HG03196 (cell line): ENCODE results near the gene MSMP.

Experiments used
- ATAC-seq: cut with Tn5 transposase; IDR thresholded peaks from one replicate; pipeline ENCODE4 v1.9.1; 2021; ENCODE audit not compliant: unreplicated experiment

The MSMP gene

DNA sequence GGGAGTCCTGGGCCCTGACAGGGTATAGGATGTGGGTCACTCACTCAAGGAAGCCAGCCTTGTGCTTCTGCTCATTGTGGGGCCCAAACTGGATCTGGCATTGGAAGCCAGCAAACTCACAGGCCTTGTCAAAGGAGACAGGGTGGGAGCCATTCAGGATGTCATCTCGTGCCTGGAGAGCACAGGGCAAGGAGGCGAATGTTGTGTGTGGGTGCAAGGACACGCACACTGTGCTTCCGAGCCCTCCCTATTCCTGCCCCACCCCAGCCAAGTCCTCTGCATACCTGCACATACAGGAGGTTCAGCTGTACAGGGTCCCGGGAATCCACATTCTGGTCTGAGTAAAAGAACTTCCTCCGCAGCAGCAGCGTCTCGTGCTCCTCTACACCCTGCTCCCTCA is 30.2 kb downstream of the MSMP start:
- ATAC-seq, result no peak

DNA sequence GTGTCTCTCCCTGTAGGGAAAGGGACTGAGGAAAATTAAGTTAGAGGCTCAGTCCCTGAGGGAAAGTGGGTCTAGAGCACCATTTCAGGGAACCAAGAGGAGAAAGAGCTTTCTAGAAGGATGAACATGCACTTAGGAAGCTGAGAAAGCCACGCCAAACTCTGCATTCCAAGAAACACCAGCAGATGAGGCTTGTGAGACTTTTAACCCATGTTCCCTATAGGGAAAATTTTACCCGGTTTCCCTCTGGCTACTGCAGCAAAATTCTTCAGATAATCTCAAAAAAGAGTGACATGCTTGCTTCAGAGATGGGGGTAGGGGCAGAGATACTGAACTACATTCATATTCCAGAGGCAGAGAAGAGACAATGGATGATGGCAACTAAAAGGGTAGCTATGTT is 30.6 kb downstream of the MSMP start:
- no peak for ATAC-seq

GRCh38 chr9:35719546-35719945 is 34.5 kb downstream of the MSMP start:
- no peak for ATAC-seq

DNA sequence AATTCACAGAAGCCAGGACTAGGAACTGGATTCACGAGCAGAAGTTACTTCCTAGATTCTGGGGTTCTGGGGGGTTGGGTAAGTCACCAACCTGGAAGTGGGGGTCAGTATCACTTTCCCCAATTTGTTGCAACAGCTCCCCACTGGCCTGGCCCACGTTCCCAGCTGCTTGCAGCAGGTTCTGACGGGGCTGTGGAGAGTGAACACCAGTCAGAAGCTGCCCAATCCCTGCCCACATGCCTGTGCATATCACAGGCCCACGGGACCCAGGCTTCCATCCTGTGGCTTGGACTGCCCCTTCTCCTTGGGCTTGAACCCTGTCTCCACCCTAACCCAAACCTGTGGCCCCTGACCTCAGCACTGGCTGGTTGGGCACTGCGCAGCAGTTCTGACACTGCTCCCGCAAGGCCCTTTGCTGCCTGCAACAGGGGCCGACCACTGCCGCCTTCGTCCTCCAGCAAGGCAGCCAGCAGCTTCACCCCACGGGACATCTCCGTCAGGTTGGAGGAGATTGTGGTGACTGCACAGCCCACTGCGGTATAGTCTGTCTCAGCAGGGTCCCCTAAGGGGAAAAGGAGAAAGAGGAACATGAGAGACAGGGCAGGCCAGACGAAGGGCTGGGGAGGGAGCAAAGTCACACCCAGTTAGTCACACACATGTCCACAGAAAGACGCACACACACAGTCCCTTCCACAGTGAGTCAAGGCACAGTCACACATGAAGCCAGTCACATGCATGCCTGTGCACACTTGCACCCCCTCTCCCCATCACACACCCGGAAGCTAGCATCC is 35.2 kb downstream of the MSMP start:
- no peak for ATAC-seq

DNA sequence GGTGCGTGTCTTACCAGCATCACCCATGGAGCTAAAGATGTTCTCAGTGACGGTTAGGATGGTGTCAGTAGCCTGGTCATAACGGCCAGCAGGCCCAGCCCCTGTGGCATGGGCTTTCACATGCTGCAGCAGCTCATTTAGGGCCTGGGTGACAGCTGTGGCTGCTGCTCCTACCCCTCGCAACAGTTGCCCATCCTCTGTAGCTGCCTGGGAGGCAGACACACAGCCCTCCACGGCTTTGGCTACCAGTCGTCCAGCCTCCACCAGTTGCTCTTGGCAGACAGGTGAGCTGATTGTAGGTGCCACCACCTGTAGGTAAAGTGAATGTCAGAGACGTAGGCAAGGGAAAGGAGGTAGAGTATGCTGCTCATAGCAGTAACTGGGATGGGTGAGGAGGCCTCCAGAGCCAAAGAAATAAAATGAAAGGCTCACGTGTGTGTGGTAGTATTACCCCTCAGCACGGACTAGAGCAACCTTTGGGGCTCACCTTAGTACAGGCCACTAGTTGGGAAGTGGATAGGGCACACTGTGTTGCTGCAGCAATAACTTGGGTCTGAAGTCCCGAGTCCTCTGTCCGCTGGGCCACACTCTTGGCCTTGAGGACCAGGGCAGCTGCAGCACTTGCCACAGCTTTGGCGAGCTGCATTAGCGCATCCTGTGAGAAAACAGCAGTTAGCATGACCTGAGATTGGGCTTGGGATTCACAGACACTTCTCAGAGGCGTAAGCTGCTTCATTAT is 36.8 kb downstream of the MSMP start:
- no peak for ATAC-seq

- no peak for ATAC-seq
Observed at GRCh38 chr9:35716230-35716629, 37.8 kb downstream of the MSMP start.

DNA sequence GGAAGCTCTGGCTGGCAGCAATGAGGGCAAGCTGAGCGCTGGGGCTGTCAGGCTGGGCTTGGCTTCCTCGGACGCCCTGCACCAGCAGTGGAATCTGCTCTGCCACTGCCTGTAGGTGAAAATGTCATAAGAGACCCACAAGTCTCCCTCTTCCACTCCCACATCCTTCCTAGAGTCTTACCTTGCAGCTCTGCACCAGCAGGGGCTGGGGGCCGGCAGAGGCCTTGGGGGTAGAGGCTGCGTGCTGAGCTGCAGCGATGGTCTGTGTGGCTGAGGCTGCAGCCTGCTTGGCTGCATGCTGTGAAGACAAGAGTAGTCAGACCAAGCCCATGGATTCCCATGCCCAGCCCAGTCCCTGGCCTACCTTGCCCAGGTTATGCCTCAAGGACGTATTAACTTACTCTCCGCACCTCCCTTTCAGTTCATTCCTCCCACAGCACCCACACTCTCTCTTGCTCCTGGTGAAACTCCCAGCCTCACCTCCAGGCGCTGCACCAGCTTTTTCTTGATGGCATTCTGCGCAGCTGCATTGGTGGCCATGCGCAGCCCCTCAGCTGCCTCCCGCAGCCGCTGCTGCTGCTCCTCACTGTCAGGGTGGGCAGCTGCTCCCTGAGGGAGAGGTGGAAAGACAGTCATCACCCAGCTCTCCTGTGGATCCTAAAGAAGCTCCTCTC is 39.4 kb downstream of the MSMP start:
- ATAC-seq, result no peak

DNA sequence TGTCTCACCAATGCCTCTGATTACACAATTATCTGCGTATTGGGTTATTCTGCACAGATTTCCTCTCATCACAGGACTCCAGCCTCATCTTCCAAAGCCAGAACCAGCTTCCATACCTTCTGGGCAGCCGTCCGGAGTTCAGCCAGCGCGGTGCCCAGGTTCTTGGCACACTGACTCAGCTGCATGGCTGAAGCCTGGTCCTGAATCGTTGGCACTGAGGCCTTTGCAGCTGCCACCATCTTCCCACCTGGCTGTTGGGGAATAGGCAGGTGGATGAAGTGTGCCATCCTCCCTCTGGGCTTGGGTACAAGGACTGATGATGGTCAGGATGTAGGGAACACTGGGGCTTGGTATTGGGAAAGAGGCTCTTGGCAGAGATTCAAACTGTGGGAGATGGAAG is 40.0 kb downstream of the MSMP start:
- ATAC-seq, result no peak

- no peak for ATAC-seq
Observed at GRCh38 chr9:35713578-35713977, 40.5 kb downstream of the MSMP start.

- no peak for ATAC-seq
Observed at GRCh38 chr9:35712762-35713400, 41.2 kb downstream of the MSMP start.

GRCh38 chr9:35711501-35712428 is 42.3 kb downstream of the MSMP start:
- ATAC-seq, result no peak

- no peak for ATAC-seq
Observed at GRCh38 chr9:35710818-35711500, 43.1 kb downstream of the MSMP start.

DNA sequence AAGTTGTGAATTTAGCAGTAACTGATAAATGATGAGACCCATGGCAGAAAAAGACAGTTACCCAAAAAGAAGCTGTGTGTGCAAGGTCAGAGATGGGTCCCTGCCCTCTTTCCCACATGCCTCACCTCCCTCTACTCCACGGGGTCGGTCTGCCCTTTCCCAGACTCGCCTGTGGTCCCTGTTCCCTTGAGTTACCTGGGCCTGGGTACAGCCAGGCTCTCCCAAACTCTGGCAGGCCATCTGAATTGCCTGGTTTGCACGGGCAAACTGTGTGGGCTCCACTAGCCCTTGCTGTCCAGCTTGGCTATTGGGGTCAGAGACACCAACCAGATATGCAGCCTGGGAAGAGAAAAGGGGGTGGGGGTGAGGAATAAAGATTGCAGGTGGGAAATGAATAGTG is 45.9 kb downstream of the MSMP start:
- ATAC-seq, result no peak

- ATAC-seq, result no peak
Observed at GRCh38 chr9:35706951-35707350, 47.1 kb downstream of the MSMP start.

- ATAC-seq, result no peak
Observed at GRCh38 chr9:35705836-35706430, 48.1 kb downstream of the MSMP start.

DNA sequence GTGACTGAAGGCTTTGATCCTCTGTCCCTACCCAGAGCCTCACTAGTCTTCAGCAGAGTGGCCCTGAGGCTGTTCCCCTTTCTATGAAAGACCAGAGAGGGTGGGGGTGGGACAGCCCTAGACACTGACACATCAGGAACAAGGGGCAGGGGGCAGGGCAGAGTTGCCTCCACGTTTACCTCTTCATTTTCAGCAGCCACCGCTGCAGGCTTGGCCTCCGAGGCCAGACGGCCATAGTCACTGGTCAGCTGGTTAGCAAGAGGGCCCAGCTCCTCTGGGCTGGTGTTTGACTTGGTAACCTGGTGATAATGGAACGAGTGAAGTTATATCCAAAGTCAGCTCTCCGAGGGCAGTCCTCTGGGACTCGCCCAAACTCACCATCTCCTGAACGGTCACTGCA is 48.7 kb downstream of the MSMP start:
- no peak for ATAC-seq

- no peak for ATAC-seq
Observed at GRCh38 chr9:35703906-35704672, 50.0 kb downstream of the MSMP start.
